Measurements from ENCODE around the gene GDF2.

Gene GDF2

DNA sequence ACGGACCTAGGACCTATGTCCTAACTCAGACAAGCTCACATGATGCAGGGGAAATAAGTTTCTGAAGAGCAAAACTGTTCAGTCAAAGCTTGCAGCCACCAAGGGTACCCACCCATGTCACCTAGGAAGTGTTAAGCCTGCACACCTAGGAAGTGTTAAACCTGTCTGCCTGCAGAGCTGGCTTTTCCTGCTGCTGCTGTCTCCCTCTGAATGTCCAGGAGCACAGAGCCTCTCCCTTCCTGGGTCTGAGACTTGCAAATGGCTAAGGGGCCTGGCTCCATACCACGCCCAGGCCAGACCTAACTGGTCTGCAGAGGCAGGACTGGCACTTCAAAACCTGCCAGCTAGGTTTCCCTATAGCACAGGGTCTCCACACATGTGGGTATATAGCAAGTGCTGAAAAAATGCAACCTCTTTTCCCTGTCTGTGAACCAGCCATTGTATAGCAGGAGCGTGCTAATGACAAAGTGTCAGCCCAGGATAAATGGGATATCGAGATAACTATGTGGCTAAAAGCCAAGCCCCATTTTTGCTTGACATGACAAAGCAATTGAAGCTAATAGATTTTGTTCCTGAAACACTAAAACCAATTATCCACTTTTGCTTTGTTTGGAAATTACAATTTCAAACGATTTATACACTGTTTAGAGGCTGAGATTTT is 1.5 kb downstream of the GDF2 start:
- TF ChIP-seq, protein P1, sequence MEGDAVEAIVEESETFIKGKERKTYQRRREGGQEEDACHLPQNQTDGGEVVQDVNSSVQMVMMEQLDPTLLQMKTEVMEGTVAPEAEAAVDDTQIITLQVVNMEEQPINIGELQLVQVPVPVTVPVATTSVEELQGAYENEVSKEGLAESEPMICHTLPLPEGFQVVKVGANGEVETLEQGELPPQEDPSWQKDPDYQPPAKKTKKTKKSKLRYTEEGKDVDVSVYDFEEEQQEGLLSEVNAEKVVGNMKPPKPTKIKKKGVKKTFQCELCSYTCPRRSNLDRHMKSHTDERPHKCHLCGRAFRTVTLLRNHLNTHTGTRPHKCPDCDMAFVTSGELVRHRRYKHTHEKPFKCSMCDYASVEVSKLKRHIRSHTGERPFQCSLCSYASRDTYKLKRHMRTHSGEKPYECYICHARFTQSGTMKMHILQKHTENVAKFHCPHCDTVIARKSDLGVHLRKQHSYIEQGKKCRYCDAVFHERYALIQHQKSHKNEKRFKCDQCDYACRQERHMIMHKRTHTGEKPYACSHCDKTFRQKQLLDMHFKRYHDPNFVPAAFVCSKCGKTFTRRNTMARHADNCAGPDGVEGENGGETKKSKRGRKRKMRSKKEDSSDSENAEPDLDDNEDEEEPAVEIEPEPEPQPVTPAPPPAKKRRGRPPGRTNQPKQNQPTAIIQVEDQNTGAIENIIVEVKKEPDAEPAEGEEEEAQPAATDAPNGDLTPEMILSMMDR (IDR thresholded peaks at IDR 0.05; ENCODE audit: low read length, missing control alignments) = no peak
- DNase-seq (ENCODE audit: low read depth) = no peak
- H3K4me3 ChIP-seq (replicated peaks; ENCODE audit: low read depth, low read length) = no peak overlapping the region

DNA sequence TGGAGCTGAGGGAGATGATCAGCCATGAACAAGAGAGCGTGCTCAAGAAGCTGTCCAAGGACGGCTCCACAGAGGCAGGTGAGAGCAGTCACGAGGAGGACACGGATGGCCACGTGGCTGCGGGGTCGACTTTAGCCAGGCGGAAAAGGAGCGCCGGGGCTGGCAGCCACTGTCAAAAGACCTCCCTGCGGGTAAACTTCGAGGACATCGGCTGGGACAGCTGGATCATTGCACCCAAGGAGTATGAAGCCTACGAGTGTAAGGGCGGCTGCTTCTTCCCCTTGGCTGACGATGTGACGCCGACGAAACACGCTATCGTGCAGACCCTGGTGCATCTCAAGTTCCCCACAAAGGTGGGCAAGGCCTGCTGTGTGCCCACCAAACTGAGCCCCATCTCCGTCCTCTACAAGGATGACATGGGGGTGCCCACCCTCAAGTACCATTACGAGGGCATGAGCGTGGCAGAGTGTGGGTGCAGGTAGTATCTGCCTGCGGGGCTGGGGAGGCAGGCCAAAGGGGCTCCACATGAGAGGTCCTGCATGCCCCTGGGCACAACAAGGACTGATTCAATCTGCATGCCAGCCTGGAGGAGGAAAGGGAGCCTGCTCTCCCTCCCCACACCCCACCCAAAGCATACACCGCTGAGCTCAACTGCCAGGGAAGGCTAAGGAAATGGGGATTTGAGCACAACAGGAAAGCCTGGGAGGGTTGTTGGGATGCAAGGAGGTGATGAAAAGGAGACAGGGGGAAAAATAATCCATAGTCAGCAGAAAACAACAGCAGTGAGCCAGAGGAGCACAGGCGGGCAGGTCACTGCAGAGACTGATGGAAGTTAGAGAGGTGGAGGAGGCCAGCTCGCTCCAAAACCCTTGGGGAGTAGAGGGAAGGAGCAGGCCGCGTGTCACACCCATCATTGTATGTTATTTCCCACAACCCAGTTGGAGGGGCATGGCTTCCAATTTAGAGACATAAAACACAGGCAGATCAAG is 3.3 kb downstream of the GDF2 start:
- TF ChIP-seq, protein P1 (IDR thresholded peaks at IDR 0.05; ENCODE audit: low read length, missing control alignments) = no peak
- DNase-seq (ENCODE audit: low read depth) = no peak
- H3K4me3 ChIP-seq (replicated peaks; ENCODE audit: low read depth, low read length) = no peak overlapping the region

DNA sequence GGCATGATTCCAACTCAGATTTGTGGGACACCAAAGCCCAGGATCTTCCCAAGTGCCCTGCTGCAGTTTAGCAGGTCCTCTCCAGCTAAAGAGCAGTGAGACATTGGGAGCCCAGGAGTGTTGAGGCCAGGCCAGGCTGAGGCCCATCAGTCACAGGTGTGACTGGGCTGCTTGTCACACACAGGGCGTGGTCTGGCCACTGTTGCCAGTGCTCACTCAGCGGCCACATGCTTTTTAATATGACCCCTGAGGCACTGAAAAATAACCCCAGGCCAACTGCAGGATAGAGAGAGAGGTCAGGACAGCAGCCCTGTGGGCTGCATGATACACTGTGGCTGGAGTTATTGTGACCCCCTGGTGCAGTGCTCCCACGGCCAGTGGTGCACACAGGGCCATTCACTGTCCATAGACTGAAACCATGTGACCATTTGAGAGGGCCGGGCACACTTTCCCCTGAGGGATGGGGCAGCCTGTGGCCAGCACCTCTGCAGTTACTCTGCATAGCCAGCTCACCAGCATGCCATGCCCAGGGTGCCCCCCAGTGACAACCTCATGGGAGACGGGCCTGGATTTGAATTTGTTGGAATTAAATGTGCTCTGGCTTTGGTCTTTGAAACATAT is 4.2 kb downstream of the GDF2 start:
- TF ChIP-seq, protein P1 (IDR thresholded peaks at IDR 0.05; ENCODE audit: low read length, missing control alignments) = no peak
- DNase-seq (ENCODE audit: low read depth) = no peak
- no peak overlapping the region for H3K4me3 ChIP-seq (replicated peaks; ENCODE audit: low read depth, low read length)

GRCh38 chr10:47326927-47327330 is 4.7 kb downstream of the GDF2 start:
- no peak for DNase-seq (ENCODE audit: low read depth)
- TF ChIP-seq, protein P1 (IDR thresholded peaks at IDR 0.05; ENCODE audit: low read length, missing control alignments) = no peak
- no peak overlapping the region for H3K4me3 ChIP-seq (replicated peaks; ENCODE audit: low read depth, low read length)

- no peak overlapping the region for H3K4me3 ChIP-seq (replicated peaks; ENCODE audit: low read depth, low read length)
- TF ChIP-seq, protein P1 (IDR thresholded peaks at IDR 0.05; ENCODE audit: low read length, missing control alignments) = no peak
- DNase-seq (ENCODE audit: low read depth) = no peak
Measured at GRCh38 chr10:47329855-47330254, 7.6 kb downstream of the GDF2 start.

DNA sequence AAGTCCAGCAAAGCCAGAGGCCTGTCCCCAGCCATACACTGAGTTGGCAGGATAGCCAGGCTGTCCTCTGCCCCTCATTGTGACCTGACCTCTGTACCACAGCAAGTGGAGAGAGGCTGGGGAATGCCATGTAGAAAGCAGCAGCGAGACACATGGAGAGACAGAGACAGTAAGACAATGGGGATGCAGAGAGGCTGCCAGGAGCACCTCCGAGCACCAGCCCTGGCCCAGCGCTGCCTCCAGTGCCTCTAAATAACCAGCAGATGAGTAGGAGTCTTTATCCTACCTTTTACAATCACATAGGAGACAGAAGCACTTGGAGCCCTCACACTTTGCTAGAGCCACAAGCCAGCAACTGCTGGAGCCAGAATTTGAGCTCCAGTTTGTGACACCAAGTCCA is 8.1 kb downstream of the GDF2 start:
- TF ChIP-seq, protein P1 (IDR thresholded peaks at IDR 0.05; ENCODE audit: low read length, missing control alignments) = no peak
- DNase-seq (ENCODE audit: low read depth) = no peak
- no peak overlapping the region for H3K4me3 ChIP-seq (replicated peaks; ENCODE audit: low read depth, low read length)
